ENCODE measurements around the gene KCNJ5.

GRCh38 chr11:128961645-128962044, 70.5 kb downstream of the KCNJ5 start:
- no peak for TF ChIP-seq MYC (IDR thresholded peaks at IDR 0.05; ENCODE audit: insufficient read depth, insufficient read length, insufficient replicate concordance, low read length, severe bottlenecking)
- no peak for TF ChIP-seq CEBPB (IDR thresholded peaks at IDR 0.05; ENCODE audit: borderline replicate concordance in 1 of 2, low read depth in 2 of 2, low read length in 2 of 2)
- no peak for TF ChIP-seq CBX5 (IDR thresholded peaks at IDR 0.05; ENCODE audit: low read depth)
- TF ChIP-seq HDAC6 (IDR thresholded peaks at IDR 0.05; ENCODE audit: unreplicated experiment) = no peak
